ENCODE measurements around the gene NTHL1. TPM values are rescaled to one million over a fixed set of nuclear protein-coding genes. Genes with fewer than 3 reads are reported as not detected.

NTHL1 gene
- total and polyA plus RNA-seq, 9 of the 15 experiments (the other 6 are each of a cell fraction or from before 2014, with no cell fraction given), result 1.1 to 58.8 (median 17.6) TPM

DNA sequence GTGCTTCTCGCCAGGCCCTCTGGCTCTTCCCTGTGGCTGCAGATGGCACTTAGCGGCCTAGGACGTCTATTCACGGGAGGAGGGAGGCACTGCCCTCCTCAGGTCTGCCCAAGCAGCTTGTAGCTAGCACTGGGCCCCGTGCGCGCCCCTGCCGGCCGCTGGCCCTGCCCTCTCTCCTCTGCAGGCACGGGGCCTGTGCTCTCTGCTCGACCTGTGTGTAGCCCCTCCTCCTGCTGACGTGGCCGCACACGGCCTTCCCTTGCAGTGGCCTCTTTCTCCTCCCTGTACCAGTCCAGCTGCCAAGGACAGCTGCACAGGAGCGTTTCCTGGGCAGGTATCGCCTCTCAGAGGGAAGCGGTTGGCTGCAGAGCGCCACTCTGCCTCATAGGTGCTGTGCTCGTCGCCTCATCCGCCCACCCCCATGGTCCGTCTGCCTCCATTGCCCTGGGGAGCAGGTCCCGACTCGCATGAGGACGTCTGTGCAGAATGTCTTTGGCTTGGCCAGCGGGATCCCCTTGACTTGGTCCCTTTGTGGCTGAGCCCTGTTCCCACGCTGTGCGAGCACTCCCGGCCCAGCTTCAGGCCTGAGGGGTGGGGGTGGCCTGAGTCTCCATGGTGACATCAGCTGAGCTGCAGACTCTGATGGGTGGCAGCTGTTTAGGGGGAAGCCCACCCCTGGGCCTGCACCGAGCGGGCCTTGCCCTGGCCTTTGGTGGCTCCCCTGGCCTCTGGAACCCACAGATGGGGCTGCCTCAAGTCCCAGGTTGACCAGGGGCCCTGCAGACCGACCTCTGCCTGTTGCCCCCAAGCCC, 34.7 kb upstream of the NTHL1 start (continued):
- TF ChIP-seq, protein P1, sequence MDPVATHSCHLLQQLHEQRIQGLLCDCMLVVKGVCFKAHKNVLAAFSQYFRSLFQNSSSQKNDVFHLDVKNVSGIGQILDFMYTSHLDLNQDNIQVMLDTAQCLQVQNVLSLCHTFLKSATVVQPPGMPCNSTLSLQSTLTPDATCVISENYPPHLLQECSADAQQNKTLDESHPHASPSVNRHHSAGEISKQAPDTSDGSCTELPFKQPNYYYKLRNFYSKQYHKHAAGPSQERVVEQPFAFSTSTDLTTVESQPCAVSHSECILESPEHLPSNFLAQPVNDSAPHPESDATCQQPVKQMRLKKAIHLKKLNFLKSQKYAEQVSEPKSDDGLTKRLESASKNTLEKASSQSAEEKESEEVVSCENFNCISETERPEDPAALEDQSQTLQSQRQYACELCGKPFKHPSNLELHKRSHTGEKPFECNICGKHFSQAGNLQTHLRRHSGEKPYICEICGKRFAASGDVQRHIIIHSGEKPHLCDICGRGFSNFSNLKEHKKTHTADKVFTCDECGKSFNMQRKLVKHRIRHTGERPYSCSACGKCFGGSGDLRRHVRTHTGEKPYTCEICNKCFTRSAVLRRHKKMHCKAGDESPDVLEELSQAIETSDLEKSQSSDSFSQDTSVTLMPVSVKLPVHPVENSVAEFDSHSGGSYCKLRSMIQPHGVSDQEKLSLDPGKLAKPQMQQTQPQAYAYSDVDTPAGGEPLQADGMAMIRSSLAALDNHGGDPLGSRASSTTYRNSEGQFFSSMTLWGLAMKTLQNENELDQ (CRISPR knock-in tag; IDR thresholded peaks at IDR 0.05; ENCODE audit: borderline replicate concordance), result no peak
- no peak for TF ChIP-seq RBBP5 (IDR thresholded peaks at IDR 0.05; ENCODE audit: borderline replicate concordance, insufficient read depth, low read length, poor library complexity, severe bottlenecking)

DNA sequence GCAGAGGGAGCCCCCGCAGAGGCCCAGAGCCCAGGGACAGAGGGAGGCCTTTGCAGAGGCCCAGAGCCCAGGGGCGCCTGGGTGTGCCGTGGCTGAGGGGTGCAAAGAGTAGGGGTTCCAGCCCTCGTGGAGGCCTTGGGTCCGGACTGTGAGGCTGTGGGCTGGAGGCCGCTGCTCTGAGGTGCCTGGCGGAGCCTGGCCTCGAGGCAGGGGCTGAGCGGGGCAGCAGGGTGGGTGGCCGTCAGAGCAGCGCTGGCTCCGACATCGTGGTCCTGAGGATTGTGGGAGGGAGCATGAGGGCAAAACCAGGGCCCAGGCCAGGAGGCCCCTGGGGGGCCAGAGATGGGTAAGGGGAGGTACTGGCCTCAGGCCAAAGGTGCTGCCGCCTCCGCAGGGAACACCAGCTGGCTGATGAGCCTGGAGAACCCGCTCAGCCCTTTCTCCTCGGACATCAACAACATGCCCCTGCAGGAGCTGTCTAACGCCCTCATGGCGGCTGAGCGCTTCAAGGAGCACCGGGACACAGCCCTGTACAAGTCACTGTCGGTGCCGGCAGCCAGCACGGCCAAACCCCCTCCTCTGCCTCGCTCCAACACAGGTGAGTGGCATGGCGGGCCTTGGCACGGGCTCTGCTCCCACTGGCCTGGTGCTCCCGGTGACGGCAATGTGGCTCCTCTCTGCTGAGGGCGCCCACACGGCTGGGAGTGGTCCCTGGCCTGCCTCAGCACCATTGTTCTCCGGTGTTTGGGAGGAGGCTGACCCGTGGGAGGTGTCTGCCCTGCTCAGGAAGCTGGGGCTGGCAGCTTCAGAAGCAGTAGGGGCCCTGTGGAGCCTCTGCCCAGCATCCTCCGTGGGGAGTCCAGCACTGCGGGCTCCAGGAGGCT, 33.8 kb upstream of the NTHL1 start:
- POLR2A ChIA-PET, result interaction anchor here (2.5 kb wide), 1 partner anchor 10 kb away, joined by 10 read pairs; no protein-coding TSS in a partner anchor
- ATAC-seq (no peak), DNase-seq (ENCODE audit: extremely low read depth in 1 of 4, low spot score in 3 of 4) (no peak), FAIRE-seq (no peak)
- in situ Hi-C loops (cut with MboI) (loop anchor here (10.0 kb wide), 1 partner anchor 63 kb away; the partner anchor contains the start of gene RAB26), intact Hi-C loops (cut with micrococcal nuclease) (no loop called here)
- BruUV-seq (replicated peaks), result no TSS peak
- no peaks in the 10 kb centered on the region for H3K9me3 ChIP-seq (replicated peaks; ENCODE audit: control insufficient read depth, insufficient read depth, low read depth, low read length)
- H3K9me1 ChIP-seq (ENCODE audit: control insufficient read depth, insufficient read depth, low read length), result no peaks in the 10 kb centered on the region
- H3K9ac ChIP-seq (ENCODE audit: insufficient read depth in 1 of 2, low read depth in 2 of 2, low read length in 2 of 2), result no peak overlapping the region; a peak in 1 of 4 replicates
- peaks cover 0 to 36% of the 10 kb centered on the region in 2 experiments; a peak in 2 of 5 replicates for H3K4me1 ChIP-seq (replicated peaks in 1 of 2; ENCODE audit: control insufficient read depth in 2 of 2, insufficient read depth in 2 of 2, low read length in 2 of 2)
- no peak overlapping the region for H3K4me2 ChIP-seq (ENCODE audit: insufficient read depth, low read length)
- peak; percentile 37; the same call in 1 of the 2 replicates for TF ChIP-seq POLR2G (IDR thresholded peaks at IDR 0.05; ENCODE audit: low read depth, low read length)
- TF ChIP-seq COPS2 (conservative IDR thresholded peaks at IDR 0.05), result no peak
- 88% methylated on average over 28 of the region's 35 CpGs for WGBS (ENCODE audit: insufficient coverage, low coverage, missing lambda C conversion rate)
- CTCF ChIA-PET (ENCODE audit: low intra/inter-chr PET ratio), result no interaction called here
- H4K20me1 ChIP-seq (replicated peaks; ENCODE audit: control insufficient read depth, insufficient read depth, low read length), result no peaks in the 10 kb centered on the region
- peaks cover 49% of the 10 kb centered on the region; the same call in 1 of the 3 replicates for H3K36me3 ChIP-seq (ENCODE audit: control insufficient read depth, insufficient read depth, low read length)
- H3K4me3 ChIP-seq, result no peak overlapping the region
- no peak overlapping the region for H2AFZ ChIP-seq (ENCODE audit: low read depth, low read length)
- H3K27ac ChIP-seq (ENCODE audit: extremely low read depth, low read depth, low read length), result no peak overlapping the region
- H3K79me2 ChIP-seq (ENCODE audit: control insufficient read depth, insufficient read depth, low read length), result no peaks in the 10 kb centered on the region
- no peaks in the 10 kb centered on the region for H3K27me3 ChIP-seq (ENCODE audit: control insufficient read depth in 2 of 2, insufficient read depth in 2 of 2, low read length in 2 of 2)

Measured in K562 (cell line).